Cardiac atrium fibroblast (primary cell): ENCODE results near the gene TXNDC9. TPM values are rescaled to one million over a fixed set of nuclear protein-coding genes. Genes with fewer than 3 reads are reported as not detected.

Experiments
- total RNA-seq: library from RNA; depleted of rRNA; stranded (reverse); fragments of >200 nt; gene quantifications from 2 replicates; pipeline ENCODE4 v1.2.3, GENCODE V29; 2015

TXNDC9 gene
- 33.9 and 55.1 TPM in 2 replicates for total RNA-seq

GRCh38 chr2:99335911-99336803 lies at the start of gene TXNDC9:
TSS of gene TXNDC9 (minus strand) at chr2:99336333. CDS start at chr2:99333210, 3,123 bp downstream.

GRCh38 chr2:99337113-99338028 lies 1.2 kb upstream of the TXNDC9 start, which contains the start of gene EIF5B:
TSS of gene EIF5B (plus strand) at chr2:99337389. CDS start at chr2:99337555, 166 bp downstream.

GRCh38 chr2:99301097-99301496 lies 35.0 kb downstream of the TXNDC9 start, which contains the start of gene LYG1:
TSS of gene LYG1 (minus strand) at chr2:99301197. CDS start at chr2:99295670, 5,527 bp downstream.

Other genes with a start within 250 kb of the TXNDC9 start
- not detected in 2 replicates for gene C2orf15, start 194.6 kb downstream of the TXNDC9 start, total RNA-seq
- gene TSGA10, start 181.4 kb downstream of the TXNDC9 start, total RNA-seq: 0.16 and 0.18 TPM in 2 replicates
- 11.8 and 13.5 TPM in 2 replicates for gene LIPT1, start 181.4 kb downstream of the TXNDC9 start, total RNA-seq
- gene MITD1, start 155.3 kb downstream of the TXNDC9 start, total RNA-seq: 13.8 and 15.5 TPM in 2 replicates
- 23.5 and 26.5 TPM in 2 replicates for gene MRPL30, start 155.1 kb downstream of the TXNDC9 start, total RNA-seq
- not detected in 2 replicates for gene LYG2, start 80.7 kb downstream of the TXNDC9 start, total RNA-seq
- not detected in 2 replicates for gene LYG1, start 35.1 kb downstream of the TXNDC9 start, total RNA-seq
- 9.6 and 16.4 TPM in 2 replicates for gene EIF5B, start 1.1 kb upstream of the TXNDC9 start, total RNA-seq
- gene REV1, start 153.7 kb upstream of the TXNDC9 start, total RNA-seq: 7.5 and 7.6 TPM in 2 replicates